Dedifferentiated amniotic fluid mesenchymal stem cell (primary cell): ENCODE data around the gene PPP1R14C.

Source experiments
- DNase-seq: peaks from one replicate; pipeline ENCODE4 v3.0.0-alpha.2; 2016; ENCODE audit errors: extremely low spot score

Gene PPP1R14C

GRCh38 chr6:150271501-150272263 lies 128.8 kb downstream of the PPP1R14C start:
- no peak for DNase-seq

- no peak for DNase-seq
Measured at GRCh38 chr6:150272264-150272975, 129.6 kb downstream of the PPP1R14C start.

- DNase-seq, result no peak
Measured at GRCh38 chr6:150272976-150273315, 130.1 kb downstream of the PPP1R14C start.

GRCh38 chr6:150273457-150274309 lies 130.8 kb downstream of the PPP1R14C start:
- DNase-seq, result no peak

- DNase-seq, result no peak
Measured at GRCh38 chr6:150275489-150275888, 132.6 kb downstream of the PPP1R14C start.

- no peak for DNase-seq
Measured at GRCh38 chr6:150276168-150276936, 133.5 kb downstream of the PPP1R14C start.

GRCh38 chr6:150276937-150277742 lies 134.3 kb downstream of the PPP1R14C start:
- no peak for DNase-seq

GRCh38 chr6:150279533-150279932 lies 136.7 kb downstream of the PPP1R14C start:
- DNase-seq, result no peak

- no peak for DNase-seq
Measured at GRCh38 chr6:150280703-150281102, 137.9 kb downstream of the PPP1R14C start.

- DNase-seq, result no peak
Measured at GRCh38 chr6:150281767-150282166, 138.9 kb downstream of the PPP1R14C start.

- no peak for DNase-seq
Measured at GRCh38 chr6:150282806-150283205, 140.0 kb downstream of the PPP1R14C start.

GRCh38 chr6:150286460-150286859 lies 143.6 kb downstream of the PPP1R14C start:
- DNase-seq, result no peak

GRCh38 chr6:150286912-150287311 lies 144.1 kb downstream of the PPP1R14C start:
- no peak for DNase-seq

GRCh38 chr6:150288456-150288855 lies 145.6 kb downstream of the PPP1R14C start:
- no peak for DNase-seq

GRCh38 chr6:150289454-150290071 lies 146.7 kb downstream of the PPP1R14C start:
- DNase-seq, result no peak

- DNase-seq, result no peak
Measured at GRCh38 chr6:150290429-150290828, 147.6 kb downstream of the PPP1R14C start.

- DNase-seq, result no peak
Measured at GRCh38 chr6:150291968-150292710, 149.3 kb downstream of the PPP1R14C start.

GRCh38 chr6:150293019-150293418 lies 150.2 kb downstream of the PPP1R14C start:
- DNase-seq, result no peak

- DNase-seq, result peak; percentile 62
Measured at GRCh38 chr6:150293423-150294173, 150.8 kb downstream of the PPP1R14C start.
